AG09319 (cell line): Measurements from ENCODE around the gene CASTOR1.

Experiments used
- DNase-seq: peaks from one replicate; pipeline ENCODE4 v3.0.0-alpha.2; 2010; ENCODE audit warnings: low read depth; ENCODE audit errors: extremely low read depth
- TF ChIP-seq, protein P1 (sequence below): IDR thresholded peaks from 2 replicates; pipeline ENCODE4 v1.5.1; 2011; ENCODE audit warnings: low read depth, mild to moderate bottlenecking, inconsistent platforms, low read length, moderate library complexity

CASTOR1 gene

DNA sequence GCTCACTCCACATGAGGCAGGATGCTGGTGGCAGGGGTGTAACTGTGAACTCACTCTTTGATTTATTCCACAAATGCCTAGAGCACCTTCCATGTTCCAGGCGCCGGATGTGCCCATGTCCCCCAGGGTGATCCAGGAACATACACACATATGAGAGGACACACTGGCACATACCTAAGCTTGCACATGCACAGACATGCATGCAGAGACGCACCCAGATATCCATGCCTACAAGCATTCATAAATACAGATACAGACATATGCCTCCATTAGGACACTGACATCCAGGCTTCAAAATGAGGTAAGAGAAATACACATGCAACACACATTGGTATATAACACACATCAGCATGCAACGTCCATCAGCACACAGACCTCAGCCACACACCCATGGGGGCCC lies 27.2 kb downstream of the CASTOR1 start:
- TF ChIP-seq, protein P1, sequence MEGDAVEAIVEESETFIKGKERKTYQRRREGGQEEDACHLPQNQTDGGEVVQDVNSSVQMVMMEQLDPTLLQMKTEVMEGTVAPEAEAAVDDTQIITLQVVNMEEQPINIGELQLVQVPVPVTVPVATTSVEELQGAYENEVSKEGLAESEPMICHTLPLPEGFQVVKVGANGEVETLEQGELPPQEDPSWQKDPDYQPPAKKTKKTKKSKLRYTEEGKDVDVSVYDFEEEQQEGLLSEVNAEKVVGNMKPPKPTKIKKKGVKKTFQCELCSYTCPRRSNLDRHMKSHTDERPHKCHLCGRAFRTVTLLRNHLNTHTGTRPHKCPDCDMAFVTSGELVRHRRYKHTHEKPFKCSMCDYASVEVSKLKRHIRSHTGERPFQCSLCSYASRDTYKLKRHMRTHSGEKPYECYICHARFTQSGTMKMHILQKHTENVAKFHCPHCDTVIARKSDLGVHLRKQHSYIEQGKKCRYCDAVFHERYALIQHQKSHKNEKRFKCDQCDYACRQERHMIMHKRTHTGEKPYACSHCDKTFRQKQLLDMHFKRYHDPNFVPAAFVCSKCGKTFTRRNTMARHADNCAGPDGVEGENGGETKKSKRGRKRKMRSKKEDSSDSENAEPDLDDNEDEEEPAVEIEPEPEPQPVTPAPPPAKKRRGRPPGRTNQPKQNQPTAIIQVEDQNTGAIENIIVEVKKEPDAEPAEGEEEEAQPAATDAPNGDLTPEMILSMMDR: no peak
- DNase-seq: no peak

DNA sequence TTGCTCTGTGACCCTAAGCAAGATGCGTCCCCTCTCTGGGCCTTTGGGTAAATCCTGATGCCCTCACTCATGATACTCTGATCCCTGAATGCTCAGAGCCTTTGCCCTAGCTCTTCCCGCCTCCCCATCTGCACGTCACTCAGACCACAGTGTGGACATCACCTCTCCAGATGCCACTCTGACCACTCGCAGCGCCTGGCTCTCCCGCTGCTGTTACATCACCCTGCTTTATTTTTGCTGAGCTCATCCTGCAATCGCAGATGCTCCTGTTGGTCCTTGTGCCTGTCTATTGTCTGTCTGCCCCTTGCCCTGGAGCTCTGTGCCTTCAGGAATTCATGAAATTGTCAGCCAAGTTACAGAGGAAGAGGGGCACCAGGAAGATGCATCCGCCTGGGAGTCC lies 28.2 kb downstream of the CASTOR1 start:
- no peak for DNase-seq
- TF ChIP-seq, protein P1: no peak

DNA sequence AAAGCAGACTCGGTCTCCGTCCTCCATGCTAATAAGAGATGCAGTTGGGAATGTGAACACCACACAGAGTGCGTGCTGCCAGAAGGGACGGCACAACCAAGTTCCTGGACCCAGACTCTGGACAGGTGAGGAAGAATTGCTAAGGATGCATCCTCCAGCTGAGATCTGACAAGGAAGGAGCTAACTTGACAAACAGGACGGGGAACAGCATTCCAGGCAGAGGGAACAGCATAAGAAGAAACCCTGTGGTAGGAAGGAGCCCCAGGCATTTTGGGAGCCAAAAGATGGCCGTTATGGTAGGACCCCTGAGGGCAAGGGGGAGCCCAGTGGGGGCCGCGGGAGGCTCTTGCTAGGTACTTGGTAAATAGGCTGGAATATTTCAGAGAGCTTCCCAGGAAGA lies 28.6 kb downstream of the CASTOR1 start:
- TF ChIP-seq, protein P1: no peak
- DNase-seq: no peak

DNA sequence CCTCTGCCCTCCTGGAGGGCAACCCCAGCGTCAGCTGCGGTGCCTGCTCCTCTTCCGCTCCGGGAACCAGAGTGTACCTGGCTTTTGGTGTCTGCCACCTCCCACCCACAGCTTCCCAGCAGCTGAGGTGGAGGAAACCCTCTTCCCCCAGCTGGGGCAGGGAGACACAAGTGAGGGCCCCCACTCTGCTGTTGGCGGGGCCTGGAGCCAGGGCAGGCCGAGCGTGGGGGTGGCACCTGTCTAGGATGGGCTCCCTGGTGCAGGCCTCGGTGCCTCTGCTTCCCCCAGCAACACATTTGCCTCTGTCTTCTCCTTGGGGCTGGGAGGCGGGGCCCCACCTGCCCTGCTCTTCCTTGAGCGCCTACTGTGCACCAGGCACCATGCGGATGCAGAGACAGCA lies 29.0 kb downstream of the CASTOR1 start:
- TF ChIP-seq, protein P1: no peak
- no peak for DNase-seq

DNA sequence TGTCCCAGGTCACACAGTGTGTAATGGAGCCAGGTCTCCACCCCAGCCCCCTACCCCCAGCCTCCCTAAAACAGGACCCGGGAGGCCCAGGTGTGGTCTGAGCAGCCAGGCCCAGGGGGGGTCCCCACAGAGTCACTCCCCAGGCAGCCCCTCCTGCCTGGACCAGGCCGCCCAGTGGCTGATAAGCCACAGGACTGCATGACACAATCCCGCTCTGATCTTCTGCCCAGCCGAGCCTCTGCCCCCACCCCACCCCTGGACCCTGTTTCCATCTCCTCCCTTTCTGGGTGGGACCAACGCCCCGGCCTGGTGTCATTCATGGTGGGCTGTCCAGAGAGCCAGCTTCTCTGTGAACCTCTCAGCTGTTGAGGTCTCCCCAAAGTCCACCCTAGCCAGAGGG lies 35.0 kb downstream of the CASTOR1 start:
- TF ChIP-seq, protein P1: no peak
- no peak for DNase-seq

DNA sequence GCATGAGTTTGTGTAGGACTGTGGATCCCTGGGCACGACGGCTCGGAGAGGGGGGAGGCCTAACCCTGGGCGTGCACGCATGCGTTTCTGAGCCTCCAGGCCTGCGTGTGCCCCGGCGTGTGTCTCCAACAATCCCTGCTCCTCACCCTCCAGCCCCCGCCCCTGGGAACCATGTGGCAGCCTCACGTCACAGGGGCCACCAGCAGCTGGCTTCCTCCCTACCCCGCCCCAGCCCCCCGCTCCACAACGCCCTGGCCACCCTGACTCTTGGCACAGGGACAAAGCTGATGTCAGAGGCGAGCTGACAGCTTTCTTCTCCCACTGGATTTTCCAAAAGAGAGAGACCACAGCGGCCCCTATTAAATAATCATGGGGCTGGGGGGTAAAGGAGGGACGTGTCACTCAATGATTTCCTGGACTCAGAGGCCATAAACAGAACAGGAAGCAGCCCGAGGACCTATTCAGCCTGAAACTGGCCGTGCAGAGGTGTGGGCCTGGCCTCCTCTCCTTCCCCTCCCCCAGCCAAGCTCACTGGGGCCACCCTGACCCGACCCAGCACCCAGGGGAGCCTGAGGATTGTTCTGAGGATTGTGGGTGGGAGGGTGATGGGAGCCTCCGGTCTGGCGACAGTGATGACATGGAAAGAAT lies 36.0 kb downstream of the CASTOR1 start:
- DNase-seq: no peak
- TF ChIP-seq, protein P1: no peak

DNA sequence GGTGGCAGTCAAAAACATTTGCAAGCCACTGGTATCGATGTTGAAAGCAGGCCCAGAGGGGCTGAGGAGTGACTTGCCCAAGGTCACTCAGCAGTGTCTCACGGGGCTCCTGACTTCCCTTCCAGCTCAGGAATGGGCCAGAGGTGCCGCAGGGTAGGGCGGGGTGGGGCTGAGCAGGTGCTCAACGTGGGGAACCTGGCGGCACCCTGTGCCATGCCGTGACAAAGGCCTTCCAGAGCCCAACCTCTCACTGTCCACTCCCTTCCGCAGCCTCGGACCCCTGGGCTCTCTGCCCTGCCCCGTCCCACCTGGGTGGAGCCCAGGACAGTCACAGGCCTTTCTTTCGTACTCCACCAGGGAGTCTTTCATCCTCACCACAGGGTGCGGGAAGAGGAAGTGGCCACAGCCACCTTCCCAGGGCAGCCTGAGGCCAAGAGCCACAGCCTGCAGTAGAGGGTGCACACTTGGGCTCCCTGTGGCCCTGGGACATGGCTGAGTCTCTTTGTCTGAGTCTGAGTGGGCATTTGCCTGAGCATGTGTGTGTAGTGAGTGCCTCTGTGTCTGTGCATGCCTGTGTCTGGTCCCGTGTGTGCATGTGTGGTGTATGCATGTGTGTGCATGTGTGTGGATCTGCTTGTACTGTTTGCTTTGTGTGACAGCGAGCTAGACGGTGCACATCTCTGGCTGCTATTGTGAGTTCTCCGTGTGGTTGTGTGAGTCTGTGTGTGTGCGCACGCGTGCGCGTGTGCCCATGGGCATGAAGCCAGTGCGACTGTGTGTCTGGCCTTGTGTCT lies 36.7 kb downstream of the CASTOR1 start:
- TF ChIP-seq, protein P1: no peak
- no peak for DNase-seq
